GM18867 (cell line): ENCODE data around the gene RAPSN.

ENCODE experiments used
- ATAC-seq: cut with Tn5 transposase; IDR thresholded peaks from one replicate; pipeline ENCODE4 v1.9.1; 2021; ENCODE audit warnings: mild to moderate bottlenecking, moderate library complexity; ENCODE audit not compliant: unreplicated experiment

Gene RAPSN

GRCh38 chr11:47448566-47449427, at the start of gene RAPSN:
TSS of gene RAPSN (minus strand) at chr11:47449136. CDS start at chr11:47448964, 172 bp downstream.
- ATAC-seq, result no peak

GRCh38 chr11:47498149-47498548, 49.2 kb upstream of the RAPSN start:
- no peak for ATAC-seq

DNA sequence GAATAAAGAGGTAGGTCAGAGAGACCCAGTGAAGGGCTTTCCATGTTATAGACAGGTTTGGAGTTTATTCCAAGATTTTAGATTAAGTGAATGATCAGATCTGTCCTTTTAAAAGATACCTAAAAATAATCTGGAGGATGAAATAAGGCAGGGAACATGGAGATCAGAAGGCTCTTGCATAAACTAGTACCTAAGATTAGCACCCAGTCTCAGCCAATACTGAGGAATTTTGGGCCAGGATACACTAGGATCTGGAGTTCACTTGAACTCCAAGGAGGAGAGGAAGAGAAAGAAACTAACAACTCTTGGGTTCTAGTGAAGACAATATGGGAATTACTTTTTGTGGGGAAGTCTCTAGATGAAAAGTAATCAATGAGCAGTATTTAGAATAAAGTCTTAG, 47.9 kb upstream of the RAPSN start:
- no peak for ATAC-seq

- ATAC-seq, result no peak
Measured at GRCh38 chr11:47495856-47496217, 46.9 kb upstream of the RAPSN start.

- ATAC-seq, result no peak
Measured at GRCh38 chr11:47495011-47495855, 46.3 kb upstream of the RAPSN start.

- no peak for ATAC-seq
Measured at GRCh38 chr11:47489395-47489755, 40.4 kb upstream of the RAPSN start.

DNA sequence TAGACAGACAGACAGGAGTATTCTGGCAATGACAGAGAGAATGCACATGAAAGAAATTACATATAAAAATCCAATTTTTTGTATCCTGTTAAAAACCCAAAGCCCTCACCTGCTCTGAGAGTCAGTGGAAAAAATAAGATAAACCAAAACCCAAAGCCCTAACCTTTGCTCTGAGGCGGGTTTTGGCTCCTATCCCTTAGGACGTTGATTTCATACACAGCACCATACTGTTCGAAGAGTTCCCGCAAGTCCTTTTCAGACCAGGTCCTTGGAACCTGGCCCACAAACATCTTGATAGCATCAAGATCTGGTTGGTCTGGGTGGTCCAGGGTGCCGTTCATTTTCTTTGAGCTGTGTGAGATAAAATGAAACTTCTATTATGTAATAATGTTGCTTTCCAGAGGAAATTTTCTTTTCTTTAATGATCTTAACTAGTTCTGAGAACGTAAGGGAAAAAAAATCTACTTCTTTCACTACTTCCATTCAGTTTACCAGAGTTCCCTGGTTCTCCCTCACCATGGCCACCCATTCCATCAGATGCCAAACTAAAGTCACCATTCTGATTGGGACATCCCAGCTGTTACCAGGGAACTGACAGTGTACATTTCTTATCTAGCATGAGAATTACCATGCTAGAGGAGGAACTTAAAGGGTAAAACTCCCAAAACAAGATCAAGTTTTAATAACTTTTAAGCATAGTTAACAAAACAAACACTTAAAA, 39.9 kb upstream of the RAPSN start:
- ATAC-seq, result no peak

DNA sequence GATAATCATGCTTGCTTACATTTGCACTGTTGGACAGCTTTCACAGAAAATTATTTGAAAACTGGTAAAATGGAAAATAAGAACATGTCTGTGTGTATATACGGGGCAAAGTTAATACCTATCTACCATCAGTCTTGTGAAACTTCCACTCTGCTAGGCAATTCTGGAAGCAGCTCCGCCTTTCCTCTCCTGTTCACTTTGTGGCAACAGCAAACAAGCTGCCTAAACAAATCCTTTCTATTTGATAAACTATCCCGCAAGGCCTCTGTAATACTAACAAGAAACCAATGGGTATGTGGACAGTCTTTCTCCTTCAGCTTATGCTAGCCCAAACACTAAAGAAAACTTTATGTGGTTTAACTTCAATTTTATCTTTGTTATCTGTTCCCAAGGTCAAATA, 39.2 kb upstream of the RAPSN start:
- no peak for ATAC-seq

DNA sequence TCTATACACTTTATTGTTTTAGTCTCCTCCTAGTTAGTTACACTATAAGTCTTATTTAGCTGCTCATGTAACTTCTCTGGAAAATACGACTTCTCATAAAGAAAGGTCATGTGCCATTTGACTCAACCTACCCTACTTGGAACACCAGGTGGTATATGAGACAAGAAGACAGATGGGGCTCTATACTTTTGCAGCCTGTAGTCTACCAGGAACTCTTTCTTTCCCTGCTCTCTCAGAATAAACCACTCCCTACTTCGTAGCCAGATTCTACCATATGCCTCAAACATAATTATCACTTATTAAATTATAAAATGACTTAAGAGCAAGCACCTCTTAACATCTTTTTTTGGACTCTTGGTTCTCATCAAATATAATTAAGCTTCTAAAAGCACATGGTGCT, 38.5 kb upstream of the RAPSN start:
- no peak for ATAC-seq

- ATAC-seq, result no peak
Measured at GRCh38 chr11:47485107-47485506, 36.2 kb upstream of the RAPSN start.

DNA sequence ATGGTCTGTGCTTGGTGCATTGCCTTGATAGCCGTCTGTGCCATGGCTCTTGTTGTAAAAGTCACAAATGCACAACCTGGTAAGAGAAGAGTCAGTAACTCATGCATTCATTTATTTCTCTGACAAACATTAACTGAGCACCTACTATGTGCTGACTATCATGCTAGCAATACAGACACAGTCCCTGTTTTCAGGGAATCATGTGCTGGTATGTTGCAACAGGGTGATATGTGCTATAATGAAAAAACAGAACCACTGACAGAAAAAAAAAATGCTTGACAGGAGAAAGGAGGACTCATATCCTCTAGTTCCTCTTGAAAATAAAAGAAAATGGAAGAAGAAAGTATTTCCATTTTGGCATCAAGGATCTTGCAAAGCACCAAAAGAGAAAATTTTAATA, 34.5 kb upstream of the RAPSN start:
- no peak for ATAC-seq

DNA sequence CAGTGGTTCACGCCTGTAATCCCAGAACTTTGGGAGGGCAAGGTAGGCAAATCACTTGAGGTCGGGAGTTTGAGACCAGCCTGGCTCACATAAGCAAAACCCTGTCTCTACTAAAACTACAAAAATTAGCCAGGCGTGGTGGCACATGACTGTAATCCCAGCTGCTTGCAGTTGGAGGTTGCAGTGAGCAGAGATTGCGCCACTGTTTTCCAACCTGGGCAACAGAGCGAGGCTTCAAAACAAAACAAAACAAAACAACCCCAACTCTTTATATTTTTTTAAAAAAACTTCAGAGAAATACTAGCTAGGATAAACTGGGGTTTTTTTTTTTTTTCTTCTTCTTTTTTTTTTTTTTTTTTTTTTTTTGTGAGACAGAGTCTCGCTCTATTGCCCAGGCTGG, 31.8 kb upstream of the RAPSN start:
- ATAC-seq, result no peak

DNA sequence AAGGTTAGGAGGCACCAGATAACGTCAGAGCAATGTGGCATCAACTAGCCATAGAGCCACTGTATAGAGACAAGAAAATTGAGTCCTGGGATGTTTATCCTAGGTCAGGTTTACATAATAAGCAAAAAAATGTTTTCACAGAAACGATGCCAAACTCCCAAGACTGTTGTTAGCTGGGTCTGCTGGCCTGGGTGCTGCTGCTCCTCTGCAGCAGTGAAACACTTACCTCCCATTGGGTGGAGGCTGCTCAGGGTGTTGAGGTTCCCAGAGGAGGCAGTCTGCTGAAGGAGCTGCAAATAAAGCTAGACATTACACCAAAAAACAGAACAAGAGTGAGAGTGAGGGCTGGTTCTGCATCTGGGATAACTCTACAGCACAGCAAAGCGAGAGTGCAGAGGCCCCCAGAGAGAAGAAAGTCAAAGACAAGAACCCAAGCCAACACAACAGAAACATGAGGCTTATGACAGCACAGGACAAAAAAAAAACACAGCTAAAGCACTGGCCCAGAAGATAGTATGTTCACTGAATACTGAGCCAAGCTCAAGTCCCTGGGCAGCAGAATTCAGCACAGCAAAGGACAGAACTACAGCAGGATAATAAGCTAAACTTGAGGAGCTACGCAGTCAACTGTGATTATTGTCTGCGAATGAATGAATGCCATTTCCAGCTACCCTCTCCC, 29.9 kb upstream of the RAPSN start:
- no peak for ATAC-seq

DNA sequence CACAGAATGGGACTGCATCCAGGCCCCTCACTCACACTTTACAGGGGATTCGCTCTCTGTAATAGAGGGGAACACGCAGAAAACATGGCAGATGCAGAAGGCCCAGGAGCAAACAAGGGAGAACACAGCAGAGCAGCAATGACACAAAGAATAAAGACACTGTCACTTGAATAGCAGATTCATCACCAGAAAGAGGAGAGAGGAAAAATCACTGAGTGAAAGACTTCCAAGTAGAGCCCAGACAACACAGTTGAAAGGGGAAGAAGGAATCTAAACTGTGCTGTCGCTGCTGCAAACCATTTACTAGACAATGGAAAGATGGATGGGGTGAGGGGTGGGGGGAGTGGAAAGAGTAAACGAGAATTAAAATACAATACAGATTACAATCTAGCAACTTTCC, 28.8 kb upstream of the RAPSN start:
- ATAC-seq, result no peak

DNA sequence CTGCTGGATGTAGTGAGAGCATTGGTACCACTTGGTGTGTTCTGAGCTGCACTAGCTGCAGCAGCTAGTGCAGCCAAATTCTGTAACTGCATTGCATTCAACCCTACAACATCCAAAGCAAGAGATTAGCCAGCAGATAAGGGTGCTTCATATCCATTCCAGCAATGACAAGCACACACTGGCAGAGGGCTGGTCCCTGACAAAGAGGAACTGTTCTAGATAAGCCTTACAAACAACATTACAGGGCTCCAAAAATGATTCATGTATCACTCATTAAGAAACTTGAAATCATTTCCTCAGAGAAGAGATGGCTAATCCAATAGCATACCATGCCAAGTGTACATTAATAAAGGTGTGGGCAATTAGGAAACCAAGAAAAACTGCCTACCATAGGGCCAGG, 28.4 kb upstream of the RAPSN start:
- ATAC-seq, result no peak

- no peak for ATAC-seq
Measured at GRCh38 chr11:47470671-47471070, 21.7 kb upstream of the RAPSN start.

DNA sequence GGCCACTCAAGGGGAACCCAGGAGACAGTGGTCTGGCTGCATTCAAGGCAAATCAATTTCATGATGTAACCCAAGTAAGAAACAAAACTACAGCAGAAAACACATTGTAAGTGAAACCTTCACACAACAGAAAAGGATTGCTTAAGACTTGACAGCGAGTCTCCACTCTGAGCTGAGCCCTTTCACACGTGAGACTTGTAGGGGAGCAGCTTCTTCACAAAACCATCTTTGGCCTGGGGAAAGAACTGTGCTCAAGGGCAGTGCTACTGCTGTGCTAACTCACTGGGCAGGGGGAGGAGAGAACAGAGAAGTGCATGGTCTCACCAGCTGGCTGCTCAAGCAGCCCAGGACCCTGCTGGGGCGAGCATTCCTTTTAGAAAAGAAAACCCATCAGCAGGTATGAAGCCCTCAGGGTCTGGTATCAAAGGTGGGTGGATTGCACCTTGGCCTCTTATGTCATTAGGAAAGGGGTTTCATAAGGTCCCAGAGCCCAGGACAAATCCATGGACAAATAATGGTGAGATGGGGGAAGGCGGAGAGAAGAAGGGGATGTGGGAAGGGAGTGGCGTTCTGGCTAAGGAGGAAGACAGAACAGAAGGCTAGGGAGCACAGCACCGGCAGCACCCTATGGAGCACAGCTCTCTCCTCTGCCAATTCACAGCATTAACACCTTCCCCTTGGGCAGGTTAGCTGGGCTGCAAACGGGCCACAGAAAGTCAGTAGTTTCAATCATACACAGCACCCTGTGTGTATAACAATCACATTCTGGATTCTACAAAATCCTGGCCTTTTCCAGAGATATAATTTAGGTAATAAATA, 20.6 kb upstream of the RAPSN start:
- ATAC-seq, result no peak

DNA sequence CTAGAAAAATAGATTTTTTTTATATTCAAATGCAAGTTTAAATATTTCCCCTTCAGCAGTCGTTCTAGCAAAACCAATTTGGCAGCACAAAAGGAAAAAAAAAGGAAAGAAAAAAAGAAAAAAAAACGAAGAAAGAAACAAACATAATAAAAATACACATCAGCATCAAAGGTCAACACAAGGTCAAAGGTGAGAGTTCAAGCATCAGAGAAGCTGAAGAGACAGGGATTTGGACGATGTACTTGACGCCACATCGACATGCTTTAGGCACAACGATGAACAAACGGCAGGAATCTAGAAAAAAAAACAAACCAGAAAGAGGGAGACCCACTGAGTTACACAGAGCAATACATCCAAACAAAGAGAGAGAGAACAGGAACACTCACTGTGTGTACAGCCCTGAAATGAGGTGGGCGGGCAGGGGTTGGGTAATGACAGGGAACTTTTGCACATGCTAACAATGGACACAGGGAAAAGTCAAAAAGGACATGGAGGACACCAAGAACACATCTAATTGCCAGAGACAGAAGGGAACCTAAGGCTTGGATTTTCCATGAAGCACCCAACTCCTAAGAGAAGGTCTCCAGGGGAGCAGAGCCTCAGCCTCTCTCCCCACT, 19.8 kb upstream of the RAPSN start:
- ATAC-seq, result no peak

GRCh38 chr11:47467357-47467756, 18.4 kb upstream of the RAPSN start:
- ATAC-seq, result no peak
